Hepatocyte (in vitro differentiated cells): ENCODE data around the gene ZNF865. TPM values are rescaled to one million over a fixed set of nuclear protein-coding genes. Genes with fewer than 3 reads are reported as not detected.
A peak's percentile ranks its signal among the peaks of the same experiment; 100 is the strongest.

ENCODE experiments used
- DNase-seq: peaks from one replicate; pipeline ENCODE4 v3.0.0-alpha.2; 2016; ENCODE audit warnings: low spot score
- H2AFZ ChIP-seq: fragments of 200-600 bp; sonication (generic); 2 replicates; pipeline ENCODE4 v1.6.0; 2016; ENCODE audit warnings: antibody characterized with exemption, mild to moderate bottlenecking
- H3K27ac ChIP-seq: fragments of 200-600 bp; sonication (generic); 2 replicates; pipeline ENCODE4 v1.5.1; 2016; ENCODE audit warnings: mild to moderate bottlenecking
- H3K27me3 ChIP-seq: fragments of 200-600 bp; sonication (generic); 2 replicates; pipeline ENCODE4 v1.6.1; 2016
- H3K36me3 ChIP-seq: fragments of 200-600 bp; sonication (generic); replicated peaks from 2 replicates; pipeline ENCODE4 v1.5.1; 2016; ENCODE audit warnings: low read depth; ENCODE audit not compliant: insufficient read depth
- H3K4me1 ChIP-seq: fragments of 200-600 bp; sonication (generic); 2 replicates; pipeline ENCODE4 v1.5.1; 2016; ENCODE audit warnings: mild to moderate bottlenecking, moderate library complexity; ENCODE audit not compliant: insufficient read depth
- H3K4me2 ChIP-seq: fragments of 200-600 bp; sonication (generic); 2 replicates; pipeline ENCODE4 v1.6.0; 2016
- H3K4me3 ChIP-seq: fragments of 200-600 bp; sonication (generic); 2 replicates; pipeline ENCODE4 v1.5.1; 2016; ENCODE audit warnings: mild to moderate bottlenecking
- H3K79me2 ChIP-seq: fragments of 200-600 bp; sonication (generic); 2 replicates; pipeline ENCODE4 v1.6.0; 2017; ENCODE audit warnings: mild to moderate bottlenecking
- H3K9me2 ChIP-seq: fragments of 200-600 bp; sonication (generic); replicated peaks from 2 replicates; pipeline ENCODE4 v1.6.0; 2017; ENCODE audit warnings: mild to moderate bottlenecking; ENCODE audit not compliant: insufficient read depth
- H3K9me3 ChIP-seq: fragments of 200-600 bp; sonication (generic); 2 replicates; pipeline ENCODE4 v1.5.1; 2016; ENCODE audit warnings: low read depth, mild to moderate bottlenecking
- H4K20me1 ChIP-seq: fragments of 200-600 bp; sonication (generic); 2 replicates; pipeline ENCODE4 v1.6.0; 2016; ENCODE audit warnings: mild to moderate bottlenecking; ENCODE audit not compliant: insufficient read depth, poor library complexity, severe bottlenecking
- EZH2 ChIP-seq: fragments of 200-600 bp; sonication (generic); IDR thresholded peaks from 2 replicates; pipeline ENCODE4 v1.6.1; 2016; ENCODE audit warnings: antibody characterized with exemption, mild to moderate bottlenecking, borderline replicate concordance
- EZH2phosphoT487 ChIP-seq: fragments of 200-600 bp; sonication (generic); IDR thresholded peaks from one replicate; pipeline ENCODE4 v1.6.1; 2018; ENCODE audit warnings: antibody characterized with exemption, mild to moderate bottlenecking, low read depth, moderate library complexity; ENCODE audit not compliant: unreplicated experiment, severe bottlenecking
- WGBS: methylation state at CpG from one replicate; pipeline ENCODE4 v1.1.6; 2016; ENCODE audit warnings: low lambda C conversion rate; ENCODE audit errors: missing lambda C conversion rate; 5-methylcytosine and 5-hydroxymethylcytosine counted together
- polyA plus RNA-seq: library from polyadenylated mRNA; unstranded; fragments of >200 nt; fragmentation: Nextera tagmentation; extraction: Ambion mirVana; gene quantifications from 2 replicates; pipeline ENCODE4 v1.2.1, GENCODE V29; 2016
- total RNA-seq: library from RNA; depleted of rRNA; stranded (reverse); fragments of >200 nt; gene quantifications from 2 replicates; pipeline ENCODE4 v1.2.3, GENCODE V29; 2014
- TF ChIP-seq, protein P1 (sequence below): fragments of 200-600 bp; sonication (generic); IDR thresholded peaks from 2 replicates; pipeline ENCODE4 v1.5.1; 2016; ENCODE audit warnings: antibody characterized with exemption, mild to moderate bottlenecking; ENCODE audit not compliant: poor library complexity

Gene ZNF865
- total and polyA plus RNA-seq, 2 experiments from 2014 or later = 1.7 to 3.0 TPM

DNA sequence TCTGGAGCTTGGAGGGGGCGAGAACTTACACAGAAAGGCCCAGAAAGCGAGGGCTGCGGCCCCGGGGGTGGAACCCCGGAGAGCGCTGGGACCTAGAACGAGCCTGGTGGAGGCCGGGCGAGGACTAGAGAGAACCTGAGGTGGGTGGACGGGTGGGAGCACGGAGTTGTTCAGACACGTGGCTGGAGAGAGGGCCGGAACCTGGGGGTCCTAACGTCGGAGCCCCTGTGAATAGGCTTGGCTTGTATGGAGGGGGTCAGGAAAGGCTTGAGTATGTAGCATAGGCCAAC, 38.4 kb downstream of the ZNF865 start:
- TF ChIP-seq, protein P1, sequence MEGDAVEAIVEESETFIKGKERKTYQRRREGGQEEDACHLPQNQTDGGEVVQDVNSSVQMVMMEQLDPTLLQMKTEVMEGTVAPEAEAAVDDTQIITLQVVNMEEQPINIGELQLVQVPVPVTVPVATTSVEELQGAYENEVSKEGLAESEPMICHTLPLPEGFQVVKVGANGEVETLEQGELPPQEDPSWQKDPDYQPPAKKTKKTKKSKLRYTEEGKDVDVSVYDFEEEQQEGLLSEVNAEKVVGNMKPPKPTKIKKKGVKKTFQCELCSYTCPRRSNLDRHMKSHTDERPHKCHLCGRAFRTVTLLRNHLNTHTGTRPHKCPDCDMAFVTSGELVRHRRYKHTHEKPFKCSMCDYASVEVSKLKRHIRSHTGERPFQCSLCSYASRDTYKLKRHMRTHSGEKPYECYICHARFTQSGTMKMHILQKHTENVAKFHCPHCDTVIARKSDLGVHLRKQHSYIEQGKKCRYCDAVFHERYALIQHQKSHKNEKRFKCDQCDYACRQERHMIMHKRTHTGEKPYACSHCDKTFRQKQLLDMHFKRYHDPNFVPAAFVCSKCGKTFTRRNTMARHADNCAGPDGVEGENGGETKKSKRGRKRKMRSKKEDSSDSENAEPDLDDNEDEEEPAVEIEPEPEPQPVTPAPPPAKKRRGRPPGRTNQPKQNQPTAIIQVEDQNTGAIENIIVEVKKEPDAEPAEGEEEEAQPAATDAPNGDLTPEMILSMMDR = no peak
- TF ChIP-seq EZH2 (no peak), EZH2phosphoT487 (no peak)
- no peaks in the 10 kb centered on the region for H3K9me3 ChIP-seq
- H3K9me2 ChIP-seq = no peaks in the 10 kb centered on the region
- peaks cover 26% of the 10 kb centered on the region for H3K4me1 ChIP-seq
- H3K27ac ChIP-seq = peak overlapping the region; percentile 98
- no peaks in the 10 kb centered on the region for H4K20me1 ChIP-seq
- H3K4me2 ChIP-seq = peak overlapping the region; percentile 92
- peaks cover 73% of the 10 kb centered on the region for H3K79me2 ChIP-seq
- WGBS = 2% methylated on average over 15 of the region's 15 CpGs
- peak overlapping the region; percentile 99 for H3K4me3 ChIP-seq
- H3K27me3 ChIP-seq = no peaks in the 10 kb centered on the region
- peak overlapping the region; percentile 69 for H2AFZ ChIP-seq
- DNase-seq = no peak
- H3K36me3 ChIP-seq = no peaks in the 10 kb centered on the region

DNA sequence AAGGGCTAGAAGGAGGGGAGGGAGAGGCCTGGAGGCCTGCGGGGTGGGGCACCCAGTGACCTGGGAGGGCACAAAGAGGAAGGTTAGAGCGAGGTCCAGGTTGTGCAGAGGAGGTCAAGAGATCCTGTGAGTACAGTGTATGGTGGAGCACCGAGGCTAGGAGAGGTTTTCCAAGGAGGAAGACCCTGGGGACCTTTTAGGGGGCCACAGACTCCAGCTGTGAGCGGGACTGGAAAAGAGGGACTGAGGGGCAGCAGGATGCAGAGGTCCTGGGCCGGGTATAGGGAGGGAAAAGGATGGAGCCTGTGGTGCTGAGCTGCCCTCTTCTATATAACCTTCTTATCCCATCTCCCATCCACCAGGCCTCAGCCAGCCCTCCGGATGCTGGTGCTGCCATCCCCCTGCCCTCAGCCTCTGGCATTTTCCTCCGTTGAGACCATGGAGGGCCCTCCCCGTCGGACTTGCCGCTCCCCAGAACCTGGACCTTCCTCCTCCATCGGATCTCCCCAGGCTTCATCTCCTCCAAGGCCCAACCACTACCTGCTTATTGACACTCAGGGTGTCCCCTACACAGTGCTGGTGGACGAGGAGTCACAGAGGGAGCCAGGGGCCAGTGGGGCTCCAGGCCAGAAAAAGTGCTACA, 38.9 kb downstream of the ZNF865 start:
- Histone ChIP-seq H3K4me2 (peak overlapping the region; percentile 92), H3K27ac (peak overlapping the region; percentile 98), H2AFZ (no peak overlapping the region), H3K27me3 (no peaks in the 10 kb centered on the region), H3K4me3 (peak overlapping the region; percentile 99), H3K36me3 (no peaks in the 10 kb centered on the region), H4K20me1 (no peaks in the 10 kb centered on the region), H3K9me3 (no peaks in the 10 kb centered on the region), H3K9me2 (no peaks in the 10 kb centered on the region), H3K79me2 (peaks cover 69% of the 10 kb centered on the region), H3K4me1 (peaks cover 31% of the 10 kb centered on the region)
- WGBS = 53% methylated on average over 11 of the region's 12 CpGs
- DNase-seq = no peak
- TF ChIP-seq, protein P1 = no peak
- no peak for TF ChIP-seq EZH2phosphoT487
- no peak for TF ChIP-seq EZH2

DNA sequence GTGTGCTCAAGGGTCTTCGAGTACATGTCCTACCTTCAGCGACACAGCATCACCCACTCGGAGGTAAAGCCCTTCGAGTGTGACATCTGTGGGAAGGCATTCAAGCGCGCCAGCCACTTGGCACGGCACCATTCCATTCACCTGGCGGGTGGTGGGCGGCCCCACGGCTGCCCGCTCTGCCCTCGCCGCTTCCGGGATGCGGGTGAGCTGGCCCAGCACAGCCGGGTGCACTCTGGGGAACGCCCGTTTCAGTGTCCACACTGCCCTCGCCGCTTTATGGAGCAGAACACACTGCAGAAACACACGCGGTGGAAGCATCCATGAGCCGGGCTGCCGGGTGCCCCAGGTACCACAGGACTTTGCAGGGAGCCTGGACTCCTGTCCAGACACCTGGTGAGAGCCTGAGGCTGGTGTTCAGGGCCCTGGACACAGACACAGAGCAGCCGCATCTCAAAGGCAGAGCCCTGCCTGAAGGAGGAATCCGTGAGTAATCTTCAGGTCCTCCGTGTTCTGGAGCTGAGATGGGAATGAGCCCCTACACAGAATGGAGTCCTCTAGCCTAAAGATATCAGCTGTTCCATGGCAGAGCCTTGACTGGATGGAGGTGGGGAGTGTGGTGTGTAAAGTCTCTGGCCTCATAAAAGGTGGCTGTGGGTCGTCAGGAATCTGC, 39.5 kb downstream of the ZNF865 start:
- H4K20me1 ChIP-seq = no peaks in the 10 kb centered on the region
- no peaks in the 10 kb centered on the region for H3K9me2 ChIP-seq
- peaks cover 27% of the 10 kb centered on the region for H3K4me1 ChIP-seq
- no peaks in the 10 kb centered on the region for H3K9me3 ChIP-seq
- no peak overlapping the region for H3K4me3 ChIP-seq
- H3K79me2 ChIP-seq = peaks cover 62% of the 10 kb centered on the region
- H2AFZ ChIP-seq = no peak overlapping the region
- WGBS = 96% methylated on average over 28 of the region's 28 CpGs
- no peak for DNase-seq
- TF ChIP-seq, protein P1 = no peak
- TF ChIP-seq EZH2 (no peak), EZH2phosphoT487 (no peak)
- H3K27me3 ChIP-seq = no peaks in the 10 kb centered on the region
- no peaks in the 10 kb centered on the region for H3K36me3 ChIP-seq
- no peak overlapping the region for H3K27ac ChIP-seq
- H3K4me2 ChIP-seq = peak overlapping the region; percentile 92
